COLO829 (cell line): Measurements from ENCODE around the gene SLC9B2.

ENCODE experiments used
- DNase-seq: peaks from one replicate; pipeline ENCODE4 v3.0.0; 2012; ENCODE audit warnings: low spot score

The SLC9B2 gene

DNA sequence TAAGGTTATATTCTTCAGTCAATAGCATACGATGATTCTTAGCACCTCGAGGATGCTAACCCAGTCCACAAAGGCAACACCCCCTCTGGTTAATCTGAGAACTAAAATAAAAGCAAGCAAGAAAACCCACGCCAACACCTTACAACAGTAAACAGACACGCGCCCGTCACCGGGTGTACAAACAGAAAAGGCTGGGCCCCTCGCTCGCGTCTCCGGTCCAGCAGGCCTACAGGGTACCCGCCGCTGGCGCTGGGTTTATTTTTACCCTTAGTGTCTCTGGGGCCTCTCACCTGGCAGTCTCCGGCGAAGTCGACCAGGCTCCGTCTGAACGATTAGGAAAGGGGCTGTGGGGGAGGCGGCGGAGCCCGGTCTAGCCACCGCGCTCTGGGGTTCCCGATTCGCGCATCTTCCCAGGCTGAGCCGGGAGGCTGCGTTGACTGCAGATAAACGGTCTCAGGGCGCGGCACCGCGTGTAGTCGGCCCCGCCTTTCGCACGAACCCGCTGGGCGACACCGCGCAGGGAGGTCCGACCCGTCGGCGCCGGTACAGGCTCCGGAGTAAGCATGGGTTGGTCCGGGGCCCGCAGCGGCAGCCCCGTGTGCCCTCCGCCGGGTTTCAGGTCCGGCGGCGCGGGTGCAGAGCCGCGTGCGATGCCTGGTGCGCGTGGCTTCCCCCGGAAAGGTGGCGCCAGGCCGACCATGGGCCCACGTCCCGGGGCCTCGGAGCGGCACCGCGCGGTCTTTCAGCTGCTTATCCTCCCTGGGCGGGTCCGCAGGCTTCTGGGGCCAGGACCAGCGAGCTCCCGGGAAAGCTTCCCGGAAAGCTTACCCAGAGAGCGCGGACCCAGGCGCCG, 441 bp downstream of the SLC9B2 start:
- no peak for DNase-seq

- DNase-seq: peak; percentile 3
These were observed 1.1 kb downstream of the SLC9B2 start for GRCh38 chr4:103075435-103075893.

DNA sequence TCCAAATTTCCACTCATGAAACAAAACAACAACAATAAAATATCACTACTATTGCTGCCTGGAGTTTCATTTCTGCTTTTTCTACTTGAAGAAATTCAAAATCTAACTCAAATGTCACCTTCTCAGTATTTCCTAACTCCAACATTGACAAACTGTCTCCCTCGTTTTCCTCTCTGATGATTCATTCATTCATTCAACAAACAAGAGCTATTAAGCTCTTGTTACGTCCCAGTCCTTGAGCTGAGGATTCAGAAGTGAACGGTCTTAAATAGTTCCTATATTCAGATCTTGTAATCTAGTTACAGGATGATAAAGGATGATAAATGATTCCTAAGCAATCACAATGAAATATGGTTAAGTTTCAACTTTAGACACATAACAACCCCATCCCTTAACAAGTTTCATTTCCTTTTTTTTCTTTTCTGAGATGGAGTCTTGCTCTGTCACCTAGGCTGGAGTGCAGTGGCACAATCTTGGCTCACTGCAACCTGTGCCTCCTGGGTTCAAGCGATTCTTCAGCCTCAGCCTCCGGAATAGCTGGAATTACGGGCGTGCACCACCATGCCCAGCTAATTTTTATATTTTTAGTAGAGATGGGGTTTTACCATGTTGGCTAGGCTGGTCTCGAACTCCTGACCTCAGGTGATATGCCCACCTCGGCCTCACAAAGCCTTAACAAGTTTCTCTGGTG, 1.7 kb downstream of the SLC9B2 start:
- DNase-seq: no peak

DNA sequence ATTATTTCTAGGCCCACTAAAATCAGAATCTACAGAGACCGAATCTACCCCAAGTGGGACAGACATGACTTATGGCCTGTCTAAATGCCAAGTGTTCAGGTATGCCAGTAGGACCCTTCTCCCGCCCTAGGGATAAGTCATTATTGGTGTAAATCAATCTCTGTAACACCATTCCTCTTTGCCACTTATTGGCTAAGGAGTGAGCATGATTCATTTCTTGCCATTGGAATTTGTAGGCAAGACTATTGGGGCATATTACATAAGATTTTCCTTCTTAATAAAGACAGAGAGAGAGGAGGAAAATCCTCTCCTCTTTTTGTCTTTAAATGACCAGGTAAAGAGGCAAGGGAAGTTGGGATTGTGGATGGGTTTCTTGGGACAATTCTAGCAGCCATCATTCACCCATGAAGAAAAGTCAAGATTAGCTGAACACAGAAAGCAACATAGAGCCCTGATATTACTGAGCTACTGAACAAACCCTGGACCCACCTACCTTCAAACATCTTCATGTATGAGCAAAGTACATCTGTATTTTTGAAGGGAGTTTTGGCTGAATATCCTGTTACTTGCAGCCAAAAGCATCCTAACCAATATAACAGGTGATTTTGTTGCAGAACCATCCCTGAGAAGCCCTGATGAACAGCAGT, 2.6 kb downstream of the SLC9B2 start:
- no peak for DNase-seq

- no peak for DNase-seq
These were observed 8.6 kb downstream of the SLC9B2 start for GRCh38 chr4:103067841-103068547.

- no peak for DNase-seq
These were observed 16.0 kb downstream of the SLC9B2 start for GRCh38 chr4:103060453-103061148.

- no peak for DNase-seq
These were observed 22.5 kb downstream of the SLC9B2 start for GRCh38 chr4:103054030-103054429.

- DNase-seq: no peak
These were observed 23.8 kb downstream of the SLC9B2 start for GRCh38 chr4:103052779-103053178.

- no peak for DNase-seq
These were observed 24.4 kb downstream of the SLC9B2 start for GRCh38 chr4:103052145-103052544.

DNA sequence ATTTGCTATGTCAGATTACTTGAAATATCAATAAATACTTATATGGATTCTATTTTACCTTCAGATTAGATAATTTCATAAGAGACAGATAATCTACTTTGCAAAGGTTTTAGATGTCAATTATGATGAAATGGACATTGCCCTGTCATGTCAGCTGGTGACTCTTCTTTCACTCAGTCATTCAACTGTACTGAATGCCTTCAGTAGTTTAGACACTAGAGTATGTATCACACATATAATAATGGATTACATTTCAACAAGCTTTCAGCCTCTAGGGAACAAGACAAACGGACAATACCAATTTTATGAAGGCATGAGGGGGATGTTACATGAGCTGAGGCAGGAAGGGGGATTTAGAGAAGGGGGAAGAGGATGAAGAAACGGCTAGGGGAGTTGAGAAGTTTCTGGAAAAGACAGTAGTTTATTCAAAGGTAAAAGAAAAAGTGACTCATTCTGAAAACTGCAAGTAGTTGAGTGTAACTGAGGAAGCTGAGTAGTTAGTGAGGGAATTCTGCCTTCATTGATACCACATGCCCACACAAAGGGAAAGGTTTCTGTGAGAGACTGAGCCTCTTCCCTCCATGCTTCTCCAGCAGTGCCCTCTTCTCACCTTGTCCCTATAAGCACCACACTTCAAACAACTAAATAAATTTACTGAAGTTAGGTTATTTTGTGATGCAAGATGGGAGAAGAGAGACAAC, 25.7 kb downstream of the SLC9B2 start:
- no peak for DNase-seq

GRCh38 chr4:103046416-103047290, 29.9 kb downstream of the SLC9B2 start:
- DNase-seq: peak; percentile 28

- no peak for DNase-seq
These were observed 32.4 kb downstream of the SLC9B2 start for GRCh38 chr4:103044183-103044582.

GRCh38 chr4:103036169-103036568, 40.4 kb downstream of the SLC9B2 start:
- no peak for DNase-seq

GRCh38 chr4:103032574-103032973, 44.0 kb downstream of the SLC9B2 start:
- no peak for DNase-seq

- DNase-seq: no peak
These were observed 45.8 kb downstream of the SLC9B2 start for GRCh38 chr4:103030791-103031190.

- no peak for DNase-seq
These were observed 47.3 kb downstream of the SLC9B2 start for GRCh38 chr4:103029300-103029699.

DNA sequence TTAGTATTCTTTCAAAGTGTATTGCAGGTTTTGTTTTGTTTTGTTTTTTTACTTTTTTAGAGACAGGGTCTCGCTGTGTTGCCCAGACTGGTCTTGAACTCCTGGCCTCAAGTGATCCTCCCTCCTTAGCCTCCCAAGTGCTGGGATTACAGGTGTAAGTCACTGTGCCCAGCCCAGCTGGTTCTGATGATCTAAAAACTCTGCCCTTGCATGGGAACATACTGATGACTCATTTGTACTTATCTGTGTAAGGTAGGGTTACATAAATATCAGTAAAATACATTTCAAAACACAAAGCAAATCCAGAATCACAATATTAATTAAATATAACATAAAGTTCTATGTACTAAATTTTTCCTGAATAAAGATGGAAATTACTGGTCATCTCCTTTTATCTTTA, 49.7 kb downstream of the SLC9B2 start:
- no peak for DNase-seq

DNA sequence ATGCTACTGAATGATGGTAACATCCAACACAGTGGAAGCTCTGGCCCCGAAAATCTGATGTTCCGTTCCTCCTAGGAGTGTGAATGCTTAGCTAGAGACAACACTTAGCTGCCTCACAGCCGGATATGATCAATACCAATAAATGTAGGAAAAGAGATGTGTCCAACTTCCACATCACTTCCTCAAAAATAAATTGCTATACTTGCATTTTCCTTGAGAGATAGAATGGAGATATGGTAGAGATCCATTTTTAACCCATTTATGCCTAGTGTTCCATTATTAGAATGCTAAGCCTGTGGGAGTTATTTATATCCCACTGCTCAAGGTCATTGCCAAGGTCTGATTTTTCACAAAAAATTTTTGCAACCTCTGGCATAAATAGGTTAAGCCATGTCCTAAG, 51.6 kb downstream of the SLC9B2 start:
- DNase-seq: no peak

- DNase-seq: no peak
These were observed 55.4 kb downstream of the SLC9B2 start for GRCh38 chr4:103021120-103021519.
